ENCODE results near the gene MRGPRE.

- TF ChIP-seq CTCF (IDR thresholded peaks at IDR 0.05; ENCODE audit: low read depth, low read length, poor library complexity, severe bottlenecking) (no peak), EZH2phosphoT487 (IDR thresholded peaks at IDR 0.05; ENCODE audit: borderline replicate concordance, low read length) (no peak)
Observed at GRCh38 chr11:3206156-3206921, 25.9 kb downstream of the MRGPRE start.
